HL-60 (cell line): ENCODE data around the gene DOCK1.

ENCODE experiments used
- DNase-seq, 2 experiments: peaks; one replicate each; pipeline ENCODE4 v3.0.0-alpha.2; 2010 to 2020; ENCODE audit warnings: low read depth in 1 of 2, low spot score in 1 of 2
- H3K27ac ChIP-seq: fragments of 250-450 bp; sonication (Bioruptor Pico); replicated peaks from 2 replicates; pipeline ENCODE4 v1.5.1; 2020; ENCODE audit warnings: mild to moderate bottlenecking, moderate library complexity
- H3K27me3 ChIP-seq: fragments of 250-450 bp; sonication (Bioruptor Pico); 2 replicates; pipeline ENCODE4 v1.5.1; 2021; ENCODE audit warnings: mild to moderate bottlenecking, moderate library complexity; ENCODE audit not compliant: insufficient read depth, poor library complexity, severe bottlenecking
- H3K4me3 ChIP-seq: replicated peaks from 2 replicates; pipeline ENCODE4 v1.5.1; 2011; ENCODE audit warnings: mild to moderate bottlenecking, control low read depth, low read length; ENCODE audit not compliant: insufficient read depth
- CTCF ChIP-seq: IDR thresholded peaks from one replicate; pipeline ENCODE4 v1.5.1; 2011; ENCODE audit warnings: low read length, control low read depth, inconsistent platforms; ENCODE audit not compliant: insufficient read depth
- GABPA ChIP-seq: IDR thresholded peaks from 2 replicates; pipeline ENCODE4 v1.6.1; 2012; ENCODE audit warnings: low read depth
- POLR2AphosphoS5 ChIP-seq: IDR thresholded peaks from 2 replicates; pipeline ENCODE4 v1.6.1; 2012; ENCODE audit warnings: low read depth
- SPI1 ChIP-seq: IDR thresholded peaks from 2 replicates; pipeline ENCODE4 v1.6.1; 2012; ENCODE audit warnings: low read depth, mild to moderate bottlenecking, borderline replicate concordance
- TF ChIP-seq, protein P1 (sequence below): IDR thresholded peaks from 2 replicates; pipeline ENCODE4 v1.6.1; 2012; ENCODE audit warnings: low read depth; ENCODE audit not compliant: insufficient replicate concordance

The DOCK1 gene

DNA sequence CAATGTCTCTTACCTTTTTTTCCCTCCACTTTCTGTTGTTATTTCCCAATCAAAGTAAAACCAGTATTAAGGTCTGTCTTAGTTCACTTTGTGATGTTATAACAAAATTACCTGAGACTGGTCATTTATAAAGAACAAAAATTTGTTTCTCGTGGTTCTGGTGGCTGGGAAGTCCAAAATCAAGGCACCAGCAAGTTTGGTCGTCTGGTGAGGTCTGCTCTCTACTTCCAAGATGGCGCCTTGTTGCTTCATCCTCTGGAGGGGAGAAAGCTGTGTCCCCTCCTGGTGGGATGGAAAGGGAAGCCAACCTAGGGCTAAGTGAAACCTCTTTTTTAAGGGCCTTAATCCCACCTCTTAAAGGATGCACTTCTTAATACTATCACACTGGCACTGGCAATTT is 313.4 kb downstream of the DOCK1 start:
- no peak overlapping the region for H3K4me3 ChIP-seq

GRCh38 chr10:127221281-127221680 is 316.1 kb downstream of the DOCK1 start:
- Histone ChIP-seq H3K27me3 (no peaks in the 10 kb centered on the region), H3K4me3 (no peak overlapping the region), H3K27ac (no peak overlapping the region)
- DNase-seq = no peak
- no peak for TF ChIP-seq POLR2AphosphoS5
- no peak for TF ChIP-seq SPI1
- TF ChIP-seq GABPA = no peak
- TF ChIP-seq, protein P1, sequence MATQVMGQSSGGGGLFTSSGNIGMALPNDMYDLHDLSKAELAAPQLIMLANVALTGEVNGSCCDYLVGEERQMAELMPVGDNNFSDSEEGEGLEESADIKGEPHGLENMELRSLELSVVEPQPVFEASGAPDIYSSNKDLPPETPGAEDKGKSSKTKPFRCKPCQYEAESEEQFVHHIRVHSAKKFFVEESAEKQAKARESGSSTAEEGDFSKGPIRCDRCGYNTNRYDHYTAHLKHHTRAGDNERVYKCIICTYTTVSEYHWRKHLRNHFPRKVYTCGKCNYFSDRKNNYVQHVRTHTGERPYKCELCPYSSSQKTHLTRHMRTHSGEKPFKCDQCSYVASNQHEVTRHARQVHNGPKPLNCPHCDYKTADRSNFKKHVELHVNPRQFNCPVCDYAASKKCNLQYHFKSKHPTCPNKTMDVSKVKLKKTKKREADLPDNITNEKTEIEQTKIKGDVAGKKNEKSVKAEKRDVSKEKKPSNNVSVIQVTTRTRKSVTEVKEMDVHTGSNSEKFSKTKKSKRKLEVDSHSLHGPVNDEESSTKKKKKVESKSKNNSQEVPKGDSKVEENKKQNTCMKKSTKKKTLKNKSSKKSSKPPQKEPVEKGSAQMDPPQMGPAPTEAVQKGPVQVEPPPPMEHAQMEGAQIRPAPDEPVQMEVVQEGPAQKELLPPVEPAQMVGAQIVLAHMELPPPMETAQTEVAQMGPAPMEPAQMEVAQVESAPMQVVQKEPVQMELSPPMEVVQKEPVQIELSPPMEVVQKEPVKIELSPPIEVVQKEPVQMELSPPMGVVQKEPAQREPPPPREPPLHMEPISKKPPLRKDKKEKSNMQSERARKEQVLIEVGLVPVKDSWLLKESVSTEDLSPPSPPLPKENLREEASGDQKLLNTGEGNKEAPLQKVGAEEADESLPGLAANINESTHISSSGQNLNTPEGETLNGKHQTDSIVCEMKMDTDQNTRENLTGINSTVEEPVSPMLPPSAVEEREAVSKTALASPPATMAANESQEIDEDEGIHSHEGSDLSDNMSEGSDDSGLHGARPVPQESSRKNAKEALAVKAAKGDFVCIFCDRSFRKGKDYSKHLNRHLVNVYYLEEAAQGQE = no peak
- no peak for TF ChIP-seq CTCF

More for the DNA sequence above, 313.4 kb downstream of the DOCK1 start:
- DNase-seq = no peak
- no peaks in the 10 kb centered on the region for H3K27me3 ChIP-seq
- TF ChIP-seq, protein P1 = no peak
- TF ChIP-seq CTCF (no peak), SPI1 (no peak), POLR2AphosphoS5 (no peak), GABPA (no peak)
- H3K27ac ChIP-seq = no peak overlapping the region

DNA sequence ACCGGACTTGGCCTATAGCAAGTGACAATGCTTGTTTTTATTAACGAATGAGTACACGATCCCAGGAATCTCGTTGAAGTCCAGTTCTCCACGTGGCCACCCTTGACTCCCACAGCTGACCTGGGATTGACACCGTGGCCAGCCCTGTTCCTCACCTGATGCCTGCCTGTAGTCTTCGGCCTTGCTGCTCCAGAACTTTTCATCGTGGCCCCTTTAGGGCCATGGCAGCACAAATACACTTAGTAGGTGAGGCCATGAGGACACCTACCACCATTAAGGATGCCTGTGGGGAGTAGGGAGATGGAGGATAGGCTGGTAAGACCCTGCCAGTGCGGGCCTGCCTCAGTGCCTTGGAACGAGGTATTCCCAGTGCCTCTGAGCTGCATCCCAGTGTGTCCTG is 321.8 kb downstream of the DOCK1 start:
- no peak for TF ChIP-seq CTCF
- TF ChIP-seq, protein P1 = no peak
- TF ChIP-seq SPI1 = no peak
- no peak for TF ChIP-seq POLR2AphosphoS5
- no peak for TF ChIP-seq GABPA
- DNase-seq = no peak
- H3K27ac ChIP-seq = no peak overlapping the region
- H3K27me3 ChIP-seq = no peaks in the 10 kb centered on the region
- no peak overlapping the region for H3K4me3 ChIP-seq
